ENCODE results near the gene CDH22. TPM values are rescaled to one million over a fixed set of nuclear protein-coding genes. Genes with fewer than 3 reads are reported as not detected.

Gene CDH22
- polyA plus RNA-seq, 1 donor from 2014 or later, result 2.1 TPM

- H3K79me2 ChIP-seq (replicated peaks; ENCODE audit: insufficient read depth, low read length), result no peaks in the 10 kb centered on the region
- H3K27ac ChIP-seq (ENCODE audit: low read length), result no peak overlapping the region
- no peaks in the 10 kb centered on the region for H3F3A ChIP-seq (ENCODE audit: insufficient read depth, low read length, poor library complexity, severe bottlenecking)
- H3K9me2 ChIP-seq (ENCODE audit: insufficient read depth, low read length), result no peaks in the 10 kb centered on the region
- H4K20me1 ChIP-seq (ENCODE audit: insufficient read depth), result no peaks in the 10 kb centered on the region
- H3K4me2 ChIP-seq (ENCODE audit: low read length), result no peak overlapping the region
- H3K9me3 ChIP-seq (ENCODE audit: low read length), result no peaks in the 10 kb centered on the region
- peaks cover 8% of the 10 kb centered on the region for H3K27me3 ChIP-seq (ENCODE audit: insufficient read depth, low read depth, low read length)
- H2AFZ ChIP-seq (ENCODE audit: low read depth, low read length), result no peak overlapping the region
- no peaks in the 10 kb centered on the region for H3K36me3 ChIP-seq (ENCODE audit: insufficient read depth, low read length)
- H3K9ac ChIP-seq (ENCODE audit: low read length), result no peak overlapping the region
- no peak for TF ChIP-seq MXI1 (conservative IDR thresholded peaks at IDR 0.05; ENCODE audit: poor library complexity, severe bottlenecking)
- no peak for TF ChIP-seq CTCF (IDR thresholded peaks at IDR 0.05; ENCODE audit: poor library complexity, severe bottlenecking)
- TF ChIP-seq TAF1 (IDR thresholded peaks at IDR 0.05; ENCODE audit: low read depth), result no peak
- no peak for TF ChIP-seq SMC3 (conservative IDR thresholded peaks at IDR 0.05; ENCODE audit: poor library complexity)
- TF ChIP-seq POLR2AphosphoS5 (IDR thresholded peaks at IDR 0.05), result no peak
- no peak for TF ChIP-seq EP300 (conservative IDR thresholded peaks at IDR 0.05; ENCODE audit: poor library complexity, severe bottlenecking)
- TF ChIP-seq REST (IDR thresholded peaks at IDR 0.05; ENCODE audit: borderline replicate concordance), result no peak
- TF ChIP-seq RAD21 (conservative IDR thresholded peaks at IDR 0.05), result no peak
- TF ChIP-seq EZH2 (IDR thresholded peaks at IDR 0.05; ENCODE audit: borderline replicate concordance, insufficient read depth, low read length, poor library complexity, severe bottlenecking), result no peak
- H3K4me3 ChIP-seq (ENCODE audit: low read length), result no peak overlapping the region
Observed at GRCh38 chr20:46139908-46140482, 168.3 kb downstream of the CDH22 start.

GRCh38 chr20:46139266-46139889 is 168.9 kb downstream of the CDH22 start:
- Histone ChIP-seq H3F3A (ENCODE audit: insufficient read depth, low read length, poor library complexity, severe bottlenecking) (no peaks in the 10 kb centered on the region), H3K4me2 (ENCODE audit: low read length) (no peak overlapping the region), H2AFZ (ENCODE audit: low read depth, low read length) (no peak overlapping the region), H3K9me3 (ENCODE audit: low read length) (no peaks in the 10 kb centered on the region), H3K9me2 (ENCODE audit: insufficient read depth, low read length) (no peaks in the 10 kb centered on the region), H3K36me3 (ENCODE audit: insufficient read depth, low read length) (no peaks in the 10 kb centered on the region), H3K9ac (ENCODE audit: low read length) (no peak overlapping the region), H3K4me3 (ENCODE audit: low read length) (no peak overlapping the region), H3K27me3 (ENCODE audit: insufficient read depth, low read depth, low read length) (peaks cover 8% of the 10 kb centered on the region), H4K20me1 (ENCODE audit: insufficient read depth) (no peaks in the 10 kb centered on the region), H3K27ac (ENCODE audit: low read length) (no peak overlapping the region), H3K79me2 (replicated peaks; ENCODE audit: insufficient read depth, low read length) (no peaks in the 10 kb centered on the region)
- TF ChIP-seq TAF1 (IDR thresholded peaks at IDR 0.05; ENCODE audit: low read depth) (no peak), CTCF (IDR thresholded peaks at IDR 0.05; ENCODE audit: poor library complexity, severe bottlenecking) (no peak), REST (IDR thresholded peaks at IDR 0.05; ENCODE audit: borderline replicate concordance) (no peak), MXI1 (conservative IDR thresholded peaks at IDR 0.05; ENCODE audit: poor library complexity, severe bottlenecking) (no peak), POLR2AphosphoS5 (IDR thresholded peaks at IDR 0.05) (no peak), EP300 (conservative IDR thresholded peaks at IDR 0.05; ENCODE audit: poor library complexity, severe bottlenecking) (no peak), RAD21 (conservative IDR thresholded peaks at IDR 0.05) (no peak), SMC3 (conservative IDR thresholded peaks at IDR 0.05; ENCODE audit: poor library complexity) (no peak), EZH2 (IDR thresholded peaks at IDR 0.05; ENCODE audit: borderline replicate concordance, insufficient read depth, low read length, poor library complexity, severe bottlenecking) (no peak)

Data from neural cell (in vitro differentiated cells).